ENCODE data around the gene NPPB. TPM values are rescaled to one million over a fixed set of nuclear protein-coding genes. Genes with fewer than 3 reads are reported as not detected.

Gene NPPB
- total RNA-seq, 2 donors from 2014 or later = 45.8 to 51.9 TPM

- peaks cover 2% of the 10 kb centered on the region for H3K4me1 ChIP-seq (ENCODE audit: control insufficient read depth, insufficient read depth, low read length)
- H3K9me3 ChIP-seq (ENCODE audit: control insufficient read depth, low read length) = no peaks in the 10 kb centered on the region
- H3K27ac ChIP-seq (ENCODE audit: low read depth, low read length) = no peak overlapping the region
- TF ChIP-seq, protein P1, sequence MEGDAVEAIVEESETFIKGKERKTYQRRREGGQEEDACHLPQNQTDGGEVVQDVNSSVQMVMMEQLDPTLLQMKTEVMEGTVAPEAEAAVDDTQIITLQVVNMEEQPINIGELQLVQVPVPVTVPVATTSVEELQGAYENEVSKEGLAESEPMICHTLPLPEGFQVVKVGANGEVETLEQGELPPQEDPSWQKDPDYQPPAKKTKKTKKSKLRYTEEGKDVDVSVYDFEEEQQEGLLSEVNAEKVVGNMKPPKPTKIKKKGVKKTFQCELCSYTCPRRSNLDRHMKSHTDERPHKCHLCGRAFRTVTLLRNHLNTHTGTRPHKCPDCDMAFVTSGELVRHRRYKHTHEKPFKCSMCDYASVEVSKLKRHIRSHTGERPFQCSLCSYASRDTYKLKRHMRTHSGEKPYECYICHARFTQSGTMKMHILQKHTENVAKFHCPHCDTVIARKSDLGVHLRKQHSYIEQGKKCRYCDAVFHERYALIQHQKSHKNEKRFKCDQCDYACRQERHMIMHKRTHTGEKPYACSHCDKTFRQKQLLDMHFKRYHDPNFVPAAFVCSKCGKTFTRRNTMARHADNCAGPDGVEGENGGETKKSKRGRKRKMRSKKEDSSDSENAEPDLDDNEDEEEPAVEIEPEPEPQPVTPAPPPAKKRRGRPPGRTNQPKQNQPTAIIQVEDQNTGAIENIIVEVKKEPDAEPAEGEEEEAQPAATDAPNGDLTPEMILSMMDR (conservative IDR thresholded peaks at IDR 0.05) = no peak
- no peak for DNase-seq
- H3K4me3 ChIP-seq (ENCODE audit: low read length) = no peak overlapping the region
- WGBS, 2 experiments (ENCODE audit: insufficient coverage in 1 of 2, insufficient read length in 1 of 2) = 90 to 92% methylated on average over 5 to 8 of the region's 8 CpGs
- peaks cover 44% of the 10 kb centered on the region for H3K27me3 Mint-ChIP-seq (ENCODE audit: insufficient read depth)
- no peaks in the 10 kb centered on the region for H3K36me3 ChIP-seq (ENCODE audit: control insufficient read depth, insufficient read depth, low read length)
- H3K9me3 Mint-ChIP-seq = no peaks in the 10 kb centered on the region
- no peaks in the 10 kb centered on the region for H3K36me3 Mint-ChIP-seq (ENCODE audit: low read depth)
- H3K4me1 Mint-ChIP-seq = peaks cover 4% of the 10 kb centered on the region
- H3K27me3 ChIP-seq (ENCODE audit: control insufficient read depth, insufficient read depth, low read length, poor library complexity, severe bottlenecking) = peaks cover 6% of the 10 kb centered on the region
- no peak overlapping the region for H3K4me3 Mint-ChIP-seq
- H3K27ac Mint-ChIP-seq = no peak overlapping the region
- H3K9ac ChIP-seq (ENCODE audit: extremely low read depth, low read length, poor library complexity, severe bottlenecking) = no peak overlapping the region
Measured at GRCh38 chr1:11855430-11855829, 3.3 kb downstream of the NPPB start.

DNA sequence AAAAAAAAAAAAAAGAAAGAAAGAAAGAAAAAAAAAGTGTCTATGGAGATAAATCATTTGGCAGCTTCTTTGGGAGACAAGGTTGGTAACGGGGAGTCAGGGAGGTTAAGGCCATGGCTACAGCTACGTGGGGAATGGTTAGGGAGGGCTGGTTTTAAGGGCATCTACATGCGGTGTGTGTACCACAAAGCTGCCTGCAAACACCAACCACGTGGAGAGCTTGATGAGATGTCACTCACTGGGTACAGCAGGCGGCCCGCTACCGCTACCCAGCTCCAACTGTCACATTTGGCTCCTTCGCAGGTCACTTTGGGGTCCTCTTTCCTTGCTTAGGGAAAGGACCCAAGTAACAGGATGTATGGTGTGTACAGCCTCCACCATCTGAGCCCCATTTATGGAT is 4.2 kb downstream of the NPPB start:
- Histone ChIP-seq H3K9me3 (ENCODE audit: control insufficient read depth, low read length) (no peaks in the 10 kb centered on the region), H3K9ac (ENCODE audit: extremely low read depth, low read length, poor library complexity, severe bottlenecking) (no peak overlapping the region), H3K27me3 (ENCODE audit: control insufficient read depth, insufficient read depth, low read length, poor library complexity, severe bottlenecking) (peaks cover 6% of the 10 kb centered on the region), H3K4me3 (ENCODE audit: low read length) (no peak overlapping the region), H3K4me1 (ENCODE audit: control insufficient read depth, insufficient read depth, low read length) (no peaks in the 10 kb centered on the region), H3K27ac (ENCODE audit: low read depth, low read length) (no peak overlapping the region), H3K36me3 (ENCODE audit: control insufficient read depth, insufficient read depth, low read length) (no peaks in the 10 kb centered on the region)
- Mint-ChIP-seq H3K9me3 (no peaks in the 10 kb centered on the region), H3K4me3 (no peak overlapping the region), H3K27ac (no peak overlapping the region), H3K27me3 (ENCODE audit: insufficient read depth) (peaks cover 36% of the 10 kb centered on the region), H3K4me1 (no peaks in the 10 kb centered on the region), H3K36me3 (ENCODE audit: low read depth) (no peaks in the 10 kb centered on the region)
- 79 to 83% methylated on average over 6 to 8 of the region's 8 CpGs for WGBS, 2 experiments (ENCODE audit: insufficient coverage in 1 of 2, insufficient read length in 1 of 2)
- TF ChIP-seq, protein P1 (conservative IDR thresholded peaks at IDR 0.05) = no peak
- no peak for DNase-seq

GRCh38 chr1:11851180-11851579 is 7.6 kb downstream of the NPPB start:
- H3K9me3 Mint-ChIP-seq = no peaks in the 10 kb centered on the region
- no peak overlapping the region for H3K27ac ChIP-seq (ENCODE audit: low read depth, low read length)
- H3K27ac Mint-ChIP-seq = no peak overlapping the region
- DNase-seq = no peak
- no peak overlapping the region for H3K4me3 ChIP-seq (ENCODE audit: low read length)
- no peaks in the 10 kb centered on the region for H3K27me3 ChIP-seq (ENCODE audit: control insufficient read depth, insufficient read depth, low read length, poor library complexity, severe bottlenecking)
- TF ChIP-seq, protein P1 (conservative IDR thresholded peaks at IDR 0.05) = no peak
- H3K9ac ChIP-seq (ENCODE audit: extremely low read depth, low read length, poor library complexity, severe bottlenecking) = no peak overlapping the region
- H3K4me1 ChIP-seq (ENCODE audit: control insufficient read depth, insufficient read depth, low read length) = no peaks in the 10 kb centered on the region
- H3K4me1 Mint-ChIP-seq = no peaks in the 10 kb centered on the region
- WGBS, 2 experiments (ENCODE audit: insufficient coverage in 1 of 2, insufficient read length in 1 of 2) = 88 to 89% methylated on average over 7 of the region's 7 CpGs
- H3K27me3 Mint-ChIP-seq (ENCODE audit: insufficient read depth) = peaks cover 9% of the 10 kb centered on the region
- H3K36me3 Mint-ChIP-seq (ENCODE audit: low read depth) = peaks cover 10% of the 10 kb centered on the region
- H3K4me3 Mint-ChIP-seq = no peak overlapping the region
- no peaks in the 10 kb centered on the region for H3K36me3 ChIP-seq (ENCODE audit: control insufficient read depth, insufficient read depth, low read length)
- no peaks in the 10 kb centered on the region for H3K9me3 ChIP-seq (ENCODE audit: control insufficient read depth, low read length)

Data from endodermal cell (in vitro differentiated cells).